NCI-H2081 (cell line): Measurements from ENCODE around the gene APOBEC3C.
"Not testable (repeated sequence)": the region's sequence is repeated elsewhere in the genome, so short reads cannot be mapped to it uniquely, and the experiment has no call there.

Source experiments
- DNase-seq, 2 experiments: peaks; one replicate each; lab custom pipeline; 2025; lab: John Stamatoyannopoulos, UW

The APOBEC3C gene

GRCh38 chr22:38981992-38982927 lies 31.8 kb upstream of the APOBEC3C start, which contains the start of gene APOBEC3B:
APOBEC3B (plus strand) TSS chr22:38982347; CDS start chr22:38982454, 107 bp downstream.
- DNase-seq = no peak

- no peak for DNase-seq
Measured at GRCh38 chr22:38984224-38984623, 29.8 kb upstream of the APOBEC3C start.

- peak in 1 of 2 experiments; percentile 9 for DNase-seq
Measured at GRCh38 chr22:38984784-38985757, 29.0 kb upstream of the APOBEC3C start.

DNA sequence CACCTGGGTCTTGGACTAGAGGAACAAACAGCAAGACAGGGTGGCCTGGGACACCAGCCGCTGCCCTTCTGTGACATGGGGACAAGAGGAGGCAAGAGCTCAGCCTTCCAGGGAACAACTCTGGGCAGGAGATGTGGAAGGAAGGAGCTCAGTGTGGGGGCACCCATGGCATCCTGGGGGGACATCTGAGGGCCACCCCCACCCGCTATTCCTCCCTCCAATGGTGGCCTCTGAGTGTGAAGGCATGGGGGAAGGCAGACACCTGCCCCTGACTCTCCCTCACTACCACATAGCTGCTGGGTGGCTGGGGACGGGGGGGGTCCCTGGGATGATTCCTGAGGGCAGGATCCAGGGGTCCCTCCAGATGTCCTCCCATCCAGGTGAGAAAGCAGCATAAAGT lies 27.4 kb upstream of the APOBEC3C start:
- no peak for DNase-seq

- DNase-seq = no peak
Measured at GRCh38 chr22:38987171-38987895, 26.7 kb upstream of the APOBEC3C start.

GRCh38 chr22:38989466-38989865 lies 24.6 kb upstream of the APOBEC3C start:
- no peak for DNase-seq

GRCh38 chr22:38992871-38993371 lies 21.1 kb upstream of the APOBEC3C start:
- DNase-seq = not testable (repeated sequence)

DNA sequence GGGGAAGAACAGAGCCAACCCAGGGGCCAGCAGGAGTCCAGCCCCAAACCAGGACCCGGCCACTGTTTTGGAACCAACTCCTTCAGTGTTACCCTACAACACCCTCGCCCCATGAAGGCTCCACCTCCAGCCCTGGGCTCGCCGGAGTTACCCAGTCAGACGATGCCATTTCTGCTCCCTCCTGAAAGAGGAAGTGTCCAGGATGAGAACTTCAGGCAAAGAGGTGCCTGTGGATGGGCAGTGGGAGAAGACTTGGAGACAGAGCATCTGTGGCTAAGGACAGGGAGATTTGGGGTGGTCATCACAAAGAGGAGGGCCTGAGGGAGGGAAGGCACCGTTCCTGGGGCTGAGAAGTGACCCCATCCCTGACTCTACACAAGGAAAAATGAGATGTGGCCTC lies 18.0 kb upstream of the APOBEC3C start:
- no peak for DNase-seq

DNA sequence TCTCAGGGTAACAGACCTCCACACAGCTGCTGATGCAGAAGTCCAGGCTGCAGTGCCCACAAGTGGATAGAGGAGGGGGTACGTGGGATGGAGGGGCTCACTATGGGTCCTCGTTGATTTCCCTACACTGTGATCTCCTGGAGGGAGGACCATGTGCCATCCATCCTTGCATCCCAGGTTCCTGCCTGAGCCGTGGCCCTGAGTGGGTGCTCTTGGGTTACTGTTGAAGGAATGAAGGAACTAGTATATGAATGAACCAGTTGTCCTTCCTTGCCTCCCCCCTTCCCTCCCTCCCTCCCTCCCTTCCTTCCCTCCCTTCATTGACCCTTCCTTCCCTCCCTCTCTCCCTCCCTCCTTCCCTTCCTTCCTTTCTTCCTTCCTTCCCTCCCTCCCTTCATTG lies 16.5 kb upstream of the APOBEC3C start:
- DNase-seq = no peak

DNA sequence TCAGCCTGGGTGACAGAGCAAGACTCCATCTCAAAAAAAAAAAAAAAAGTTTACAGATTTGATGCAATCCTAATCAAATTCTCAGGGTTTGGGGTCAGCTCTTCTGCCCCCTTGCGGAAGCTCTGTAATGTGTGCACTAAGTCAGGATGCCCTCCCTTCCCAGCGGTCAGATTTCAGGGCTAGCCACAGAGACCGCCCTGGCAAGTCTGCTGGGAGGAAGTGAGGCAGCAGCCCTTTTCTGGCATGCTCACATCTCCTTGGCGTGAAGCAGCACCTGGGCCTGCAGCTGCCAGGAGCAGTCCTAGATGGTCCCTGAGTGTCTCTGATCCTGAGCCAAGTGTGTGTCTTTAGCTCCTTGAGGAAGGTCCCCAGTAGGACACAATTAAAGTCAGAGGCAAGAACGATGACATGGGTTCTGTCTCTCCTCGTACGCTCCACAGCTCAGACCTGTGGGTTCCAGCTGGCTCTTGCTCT lies 10.9 kb upstream of the APOBEC3C start:
- DNase-seq = no peak

DNA sequence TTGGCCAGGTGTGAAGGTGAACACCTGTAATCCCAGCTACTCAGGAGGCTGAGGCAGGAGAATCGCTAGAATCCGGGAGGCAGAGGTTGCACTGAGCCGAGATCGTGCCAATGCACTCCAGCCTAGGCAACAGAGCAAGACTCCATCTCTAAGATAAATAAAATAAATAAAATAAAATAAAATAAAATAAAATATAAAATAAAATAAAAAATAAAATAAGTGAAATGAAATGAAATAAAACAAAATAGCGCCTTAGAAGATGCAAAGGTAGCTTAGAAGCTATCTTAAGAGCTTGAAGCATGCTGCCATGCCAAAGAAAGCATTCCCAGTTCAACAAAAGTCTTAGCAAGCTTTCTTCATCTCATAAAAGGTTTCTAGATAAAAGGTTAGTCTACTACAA lies 6.9 kb upstream of the APOBEC3C start:
- no peak for DNase-seq

DNA sequence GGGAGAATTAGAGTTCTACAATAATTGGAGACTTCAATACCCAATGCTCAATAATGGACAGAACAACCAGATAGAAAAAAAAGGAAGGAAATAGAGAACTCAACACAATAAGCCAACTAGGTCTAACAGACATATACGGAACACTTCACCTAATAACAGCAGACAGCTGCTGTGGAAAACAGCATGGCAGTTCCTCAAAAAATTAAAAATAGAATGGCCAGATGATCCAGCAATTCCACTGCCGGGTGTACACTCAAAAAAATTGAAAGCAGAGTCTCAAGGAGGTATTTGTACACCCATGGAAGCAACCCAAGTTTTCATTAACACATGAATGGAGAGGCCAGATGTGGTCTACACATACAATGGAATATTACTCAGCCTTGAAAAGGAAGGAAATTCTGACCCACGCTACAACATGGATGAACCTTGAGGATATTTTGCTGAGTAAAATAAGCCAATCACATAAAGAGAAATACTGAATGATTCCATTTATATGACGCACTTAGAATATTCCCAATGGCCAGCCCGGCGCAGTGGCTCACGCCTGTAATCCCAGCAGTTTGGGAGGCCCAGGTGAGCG lies 5.7 kb upstream of the APOBEC3C start:
- not testable (repeated sequence) for DNase-seq

GRCh38 chr22:39010946-39011345 lies 3.1 kb upstream of the APOBEC3C start:
- DNase-seq = no peak

GRCh38 chr22:39012533-39013511 lies 1.2 kb upstream of the APOBEC3C start:
- no peak for DNase-seq

GRCh38 chr22:39013561-39013941 lies 506 bp upstream of the APOBEC3C start:
- DNase-seq = not testable (repeated sequence)

DNA sequence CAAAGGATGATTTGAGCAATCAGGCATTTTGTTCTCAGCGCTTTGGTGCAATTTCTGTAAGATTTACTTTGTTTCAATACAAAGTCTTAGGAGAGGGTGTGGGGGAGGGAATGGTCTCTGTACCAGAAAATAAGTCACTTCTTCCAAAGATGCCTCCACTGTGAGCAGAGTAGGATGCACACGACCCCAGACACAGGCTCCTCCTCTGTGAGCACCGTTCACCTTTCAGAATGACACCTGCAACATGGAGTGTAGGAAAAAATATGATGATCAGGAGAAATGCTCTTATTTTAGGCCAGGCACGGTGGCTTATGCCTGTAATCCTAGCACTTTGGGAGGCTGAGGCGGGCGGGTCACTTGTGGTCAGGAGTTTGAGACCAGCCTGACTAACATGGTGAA lies 665 bp downstream of the APOBEC3C start:
- not testable (repeated sequence) for DNase-seq

GRCh38 chr22:39016592-39016991 lies 2.5 kb downstream of the APOBEC3C start:
- no peak for DNase-seq

- DNase-seq = no peak
Measured at GRCh38 chr22:39017596-39018365, 3.7 kb downstream of the APOBEC3C start.
